H1 (cell line): ENCODE results near the gene RGS6. TPM values are rescaled to one million over a fixed set of nuclear protein-coding genes. Genes with fewer than 3 reads are reported as not detected.

Experiments used
- CTCF ChIA-PET: fragments of 300-600 bp; sonication (Branson Sonifier 250); formaldehyde crosslinking; loops from one replicate; lab custom pipeline; 2021; ENCODE audit not compliant: partially characterized antibody; lab: Charles Lee
- POLR2A ChIA-PET: fragments of 300-600 bp; sonication (Branson Sonifier 250); formaldehyde crosslinking; loops from one replicate; lab custom pipeline; 2021; ENCODE audit warnings: inconsistent platforms; ENCODE audit not compliant: partially characterized antibody; lab: Charles Lee
- DNase-seq, 2 experiments: peaks; one replicate each; pipeline versions ENCODE4 v3.0.0 to v3.0.0-alpha.2; 2010 to 2022; ENCODE audit warnings: low spot score in 2 of 2, low read depth in 1 of 2, mixed read lengths in 1 of 2
- FAIRE-seq: peaks from 2 replicates; lab custom pipeline; 2011; peaks lifted over from hg19 to GRCh38; lab: Jason Lieb, UNC
- H2AFZ ChIP-seq: 2 replicates; pipeline ENCODE4 v1.8.1; 2012; ENCODE audit warnings: low read length, inconsistent platforms
- H2AK5ac ChIP-seq: 2 replicates; pipeline ENCODE4 v1.6.1; 2013; ENCODE audit warnings: low read depth, low read length
- H2BK120ac ChIP-seq: replicated peaks from 2 replicates; pipeline ENCODE3; 2013; ENCODE audit warnings: low read depth, low read length, inconsistent platforms
- H2BK12ac ChIP-seq: 2 replicates; pipeline ENCODE4 v1.6.1; 2013; ENCODE audit warnings: low read depth, low read length
- H2BK15ac ChIP-seq: 2 replicates; pipeline ENCODE4 v1.6.1; 2013; ENCODE audit warnings: low read length
- H2BK20ac ChIP-seq: 2 replicates; pipeline ENCODE4 v1.6.1; 2013; ENCODE audit warnings: low read length
- H2BK5ac ChIP-seq: 2 replicates; pipeline ENCODE4 v1.6.1; 2013; ENCODE audit warnings: low read depth, low read length
- H3K14ac ChIP-seq: 2 replicates; pipeline ENCODE4 v1.6.1; 2013; ENCODE audit warnings: inconsistent platforms; ENCODE audit not compliant: insufficient read length
- H3K18ac ChIP-seq: 2 replicates; pipeline ENCODE4 v1.6.1; 2013; ENCODE audit warnings: low read length; ENCODE audit errors: extremely low read depth
- H3K23ac ChIP-seq: 2 replicates; pipeline ENCODE4 v1.6.1; 2013; ENCODE audit warnings: inconsistent platforms; ENCODE audit not compliant: insufficient read length
- H3K23me2 ChIP-seq: 2 replicates; pipeline ENCODE4 v1.6.1; 2013; ENCODE audit warnings: low read depth, low read length
- H3K27ac ChIP-seq: 2 replicates; pipeline ENCODE4 v1.6.1; 2011; ENCODE audit warnings: low read depth, low read length, inconsistent platforms
- H3K27me3 ChIP-seq, 4 experiments: replicated peaks in 1 of 4; 1 replicate in 1 of 4; 2 replicates in 3 of 4; pipeline versions ENCODE4 v1.6.1 to v1.8.1; 2011 to 2013; ENCODE audit warnings: low read length in 3 of 4, mild to moderate bottlenecking in 3 of 4, inconsistent platforms in 2 of 4, mixed read lengths in 2 of 4, moderate library complexity in 1 of 4; ENCODE audit not compliant: control insufficient read depth in 3 of 4, insufficient read depth in 3 of 4; ENCODE audit errors: extremely low read depth in 1 of 4
- H3K36me3 ChIP-seq, 4 experiments: 2 replicates each; pipeline versions ENCODE4 v1.6.1 to v1.8.1; 2011 to 2013; ENCODE audit warnings: mild to moderate bottlenecking in 4 of 4, low read length in 3 of 4, moderate library complexity in 2 of 4, control low read depth in 1 of 4, inconsistent platforms in 1 of 4; ENCODE audit not compliant: insufficient read depth in 4 of 4, control insufficient read depth in 2 of 4
- H3K4ac ChIP-seq: replicated peaks from 2 replicates; pipeline ENCODE3; 2013; ENCODE audit warnings: low read length, low read depth, mixed read lengths, inconsistent platforms; ENCODE audit not compliant: insufficient read length
- H3K4me1 ChIP-seq, 4 experiments: replicated peaks in 1 of 4; 1 replicate in 1 of 4; 2 replicates in 3 of 4; pipeline versions ENCODE4 v1.6.1 to v1.8.1; 2011 to 2013; ENCODE audit warnings: low read length in 3 of 4, inconsistent platforms in 2 of 4, mixed read lengths in 1 of 4; ENCODE audit not compliant: insufficient read depth in 4 of 4, control insufficient read depth in 3 of 4
- H3K4me2 ChIP-seq, 2 experiments: 2 replicates each; pipeline versions ENCODE4 v1.6.1 to v1.8.1; 2011 to 2013; ENCODE audit warnings: low read depth in 2 of 2, low read length in 2 of 2, control low read depth in 1 of 2, inconsistent platforms in 1 of 2, mild to moderate bottlenecking in 1 of 2; ENCODE audit not compliant: insufficient read depth in 1 of 2
- H3K4me3 ChIP-seq, 4 experiments: fragments of 200-600, 300-600 bp in 1 of 4; sonication (generic), shearing (Covaris generic), sonication (Bioruptor Twin) in 1 of 4; 2 replicates each; pipeline versions ENCODE4 v1.5.1 to v1.8.1; 2011 to 2016; ENCODE audit warnings: low read length in 4 of 4, low read depth in 3 of 4, control low read depth in 2 of 4, inconsistent platforms in 2 of 4, mild to moderate bottlenecking in 2 of 4, mixed read lengths in 1 of 4, moderate library complexity in 1 of 4; ENCODE audit not compliant: insufficient read depth in 2 of 4; ENCODE audit errors: extremely low read depth in 1 of 4
- H3K56ac ChIP-seq: replicated peaks from 2 replicates; pipeline ENCODE3; 2013; ENCODE audit warnings: low read depth, mild to moderate bottlenecking, mixed read lengths, low read length, inconsistent platforms; ENCODE audit not compliant: insufficient read length
- H3K79me1 ChIP-seq: 2 replicates; pipeline ENCODE4 v1.6.1; 2013; ENCODE audit warnings: low read depth, low read length, control low read depth
- H3K79me2 ChIP-seq, 2 experiments: 2 replicates each; pipeline versions ENCODE4 v1.6.1 to v1.8.1; 2012 to 2013; ENCODE audit warnings: low read length in 2 of 2, mild to moderate bottlenecking in 2 of 2, inconsistent platforms in 1 of 2; ENCODE audit not compliant: insufficient read depth in 2 of 2, control insufficient read depth in 1 of 2
- H3K9ac ChIP-seq, 4 experiments: replicated peaks in 1 of 4; 1 replicate in 1 of 4; 2 replicates in 3 of 4; pipeline versions ENCODE4 v1.6.1 to v1.8.1; 2011 to 2013; ENCODE audit warnings: low read depth in 3 of 4, low read length in 3 of 4, control low read depth in 2 of 4, mild to moderate bottlenecking in 2 of 4, moderate library complexity in 2 of 4, inconsistent platforms in 1 of 4; ENCODE audit errors: extremely low read depth in 1 of 4
- H3K9me3 ChIP-seq, 2 experiments: 2 replicates each; pipeline versions ENCODE4 v1.6.1 to v1.8.1; 2012 to 2013; ENCODE audit warnings: mild to moderate bottlenecking in 2 of 2, moderate library complexity in 2 of 2, control low read depth in 1 of 2, inconsistent platforms in 1 of 2, low read depth in 1 of 2, low read length in 1 of 2, mixed read lengths in 1 of 2; ENCODE audit not compliant: insufficient read depth in 2 of 2
- H4K20me1 ChIP-seq, 2 experiments: replicated peaks in 1 of 2; 2 replicates each; pipeline versions ENCODE3 to v1.8.1; 2011 to 2013; ENCODE audit warnings: inconsistent platforms in 2 of 2, low read length in 2 of 2, mild to moderate bottlenecking in 1 of 2; ENCODE audit not compliant: insufficient read depth in 2 of 2, control insufficient read depth in 1 of 2
- H4K5ac ChIP-seq: 2 replicates; pipeline ENCODE4 v1.6.1; 2013; ENCODE audit warnings: low read length, low read depth, mixed read lengths, inconsistent platforms; ENCODE audit not compliant: insufficient read length
- H4K8ac ChIP-seq: 2 replicates; pipeline ENCODE4 v1.8.0; 2013; ENCODE audit warnings: mild to moderate bottlenecking, moderate library complexity, low read length, inconsistent platforms; ENCODE audit not compliant: insufficient read depth; ENCODE audit errors: extremely low read depth
- H4K91ac ChIP-seq: replicated peaks from 2 replicates; pipeline ENCODE3; 2013; ENCODE audit warnings: low read length, mixed read lengths, inconsistent platforms; ENCODE audit not compliant: insufficient read length
- ATF3 ChIP-seq: IDR thresholded peaks from 2 replicates; pipeline ENCODE4 v1.6.1; 2011; ENCODE audit warnings: low read depth, mild to moderate bottlenecking, low read length; ENCODE audit not compliant: insufficient read depth
- BACH1 ChIP-seq: IDR thresholded peaks from 2 replicates; pipeline ENCODE4 v1.6.1; 2012; ENCODE audit warnings: low read length, improper control_type of control experiment
- BCL11A ChIP-seq, 2 experiments: IDR thresholded peaks; one replicate each; pipeline ENCODE4 v1.6.1; 2011; ENCODE audit warnings: low read depth in 2 of 2, low read length in 2 of 2, mild to moderate bottlenecking in 2 of 2
- BRCA1 ChIP-seq: IDR thresholded peaks from 2 replicates; pipeline ENCODE4 v1.6.1; 2012; ENCODE audit warnings: low read depth, low read length, improper control_type of control experiment
- CBX8 ChIP-seq: fragments of 300-800, 300-1000 bp; sonication (generic); IDR thresholded peaks from 2 replicates; pipeline ENCODE4 v1.7.1; 2016; ENCODE audit warnings: low read depth, low read length, borderline replicate concordance
- CHD2 ChIP-seq: IDR thresholded peaks from 2 replicates; pipeline ENCODE4 v1.6.1; 2012; ENCODE audit warnings: low read length, improper control_type of control experiment
- E2F6 ChIP-seq: IDR thresholded peaks from 2 replicates; pipeline ENCODE4 v1.6.1; 2012; ENCODE audit warnings: inconsistent platforms
- FOSL1 ChIP-seq: IDR thresholded peaks from 2 replicates; pipeline ENCODE4 v1.6.1; 2011; ENCODE audit warnings: mild to moderate bottlenecking, low read depth, low read length, moderate library complexity; ENCODE audit not compliant: insufficient read depth
- JUN ChIP-seq: IDR thresholded peaks from 2 replicates; pipeline ENCODE4 v1.6.1; 2011; ENCODE audit warnings: low read depth, mild to moderate bottlenecking, improper control_type of control experiment, low read length
- JUND ChIP-seq: IDR thresholded peaks from 2 replicates; pipeline ENCODE4 v1.6.1; 2011; ENCODE audit warnings: mild to moderate bottlenecking, improper control_type of control experiment, low read length
- RFX5 ChIP-seq: IDR thresholded peaks from 2 replicates; pipeline ENCODE4 v1.6.1; 2011; ENCODE audit warnings: low read depth, low read length, improper control_type of control experiment, borderline replicate concordance
- SIRT6 ChIP-seq: IDR thresholded peaks from one replicate; pipeline ENCODE4 v1.7.1; 2012; ENCODE audit warnings: low read length, inconsistent platforms
- WGBS, 2 experiments: shearing (Covaris generic) in 1 of 2; methylation state at CpG; one replicate each; pipeline versions ENCODE4 v1.1.6 to v1.1.7; 2013 to 2015; ENCODE audit warnings: low lambda C conversion rate in 2 of 2, mixed read lengths in 2 of 2, inconsistent platforms in 1 of 2, low coverage in 1 of 2, missing lambda C conversion rate in 1 of 2; ENCODE audit not compliant: insufficient replicate concordance in 2 of 2, insufficient coverage in 1 of 2, insufficient read length in 1 of 2; ENCODE audit errors: extremely low coverage in 1 of 2, missing lambda C conversion rate in 1 of 2; 5-methylcytosine and 5-hydroxymethylcytosine counted together
- polyA plus RNA-seq, 7 experiments: library from polyadenylated mRNA; depleted of rRNA in 3 of 7; stranded (reverse) in 5 of 7; unstranded in 2 of 7; fragments of >200 nt in 5 of 7; fragments of 200-250 nt in 2 of 7; gene quantifications; 1 replicate in 5 of 7; 2 replicates in 1 of 7; 4 replicates in 1 of 7; pipeline versions ENCODE4 v1.2.1 to v1.2.3, GENCODE V29; 2011 to 2013; ENCODE audit warnings: missing spikeins in 2 of 7, mixed read lengths in 2 of 7
- total RNA-seq: library from RNA; stranded (reverse); fragmentation: NEBNext Ultra II Directional; extraction: Animal tissue kit (Norgen Biotek cat#: 25700); gene quantifications from 2 replicates; pipeline ENCODE4 v1.2.1, GENCODE V29; 2021

RGS6 gene
- total and polyA plus RNA-seq, 2 of the 8 experiments (the other 6 are each of a cell fraction or from before 2014, with no cell fraction given), result 0.26 to 1.1 TPM

DNA sequence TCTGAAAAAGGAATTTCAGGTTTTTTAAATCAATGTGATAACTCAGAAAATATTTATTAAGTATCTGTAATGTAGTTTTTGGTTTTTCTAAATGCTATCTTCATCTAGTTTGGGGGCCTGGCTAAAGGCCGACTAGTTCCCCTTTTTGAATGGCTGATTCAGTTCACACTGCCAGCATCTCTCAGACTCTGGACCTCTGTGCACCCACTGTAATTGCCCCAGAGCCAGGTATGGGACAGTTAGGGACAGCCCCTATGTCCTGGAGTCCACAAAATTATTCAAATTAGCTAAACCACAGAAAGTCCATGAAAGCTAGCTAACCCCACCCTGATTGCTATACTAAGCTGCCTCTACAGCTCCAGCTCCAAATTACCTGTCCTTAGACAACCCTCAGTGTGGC lies 49.1 kb upstream of the RGS6 start:
- H2BK12ac ChIP-seq, result no peak overlapping the region
- no peaks in the 10 kb centered on the region for H3K27me3 ChIP-seq
- no peak overlapping the region for H3K56ac ChIP-seq
- H3K4me1 ChIP-seq, result no peaks in the 10 kb centered on the region
- no peaks in the 10 kb centered on the region for H3K79me2 ChIP-seq
- H3K14ac ChIP-seq, result no peak overlapping the region
- 0 out of 8 replicates have a peak, but pooled peaks cover 0 to 3% (median 0%) of the 10 kb centered on the region in 4 experiments for H3K36me3 ChIP-seq
- H3K18ac ChIP-seq, result peak overlapping the region; percentile 32; the same call in 1 of the 2 replicates
- peaks cover 8 to 12% of the 10 kb centered on the region in 2 experiments for H3K9me3 ChIP-seq
- FAIRE-seq (no peak), DNase-seq (no peak)
- H3K9ac ChIP-seq, result no peak overlapping the region
- H2AK5ac ChIP-seq, result no peak overlapping the region
- H4K91ac ChIP-seq, result no peak overlapping the region
- no peak overlapping the region for H3K4me2 ChIP-seq
- no peak overlapping the region for H2BK15ac ChIP-seq
- no peak overlapping the region for H3K4ac ChIP-seq
- no peak overlapping the region for H4K5ac ChIP-seq
- no peak overlapping the region for H3K23ac ChIP-seq
- H2BK120ac ChIP-seq, result no peak overlapping the region
- no peak overlapping the region for H3K4me3 ChIP-seq
- no peak overlapping the region for H2BK20ac ChIP-seq
- CTCF ChIA-PET, result no interaction called here
- no peak overlapping the region for H2BK5ac ChIP-seq
- no peaks in the 10 kb centered on the region for H3K23me2 ChIP-seq
- no peaks in the 10 kb centered on the region for H3K79me1 ChIP-seq
- no peak overlapping the region for H4K8ac ChIP-seq
- H4K20me1 ChIP-seq, result no peaks in the 10 kb centered on the region
- TF ChIP-seq BRCA1 (no peak), CBX8 (no peak), CHD2 (no peak), JUND (no peak), BCL11A (IDR thresholded peaks at IDR 0.05; ENCODE audit: low read depth in 2 of 2, low read length in 2 of 2) (no peak), RFX5 (no peak), SIRT6 (no peak), JUN (no peak), BACH1 (no peak), FOSL1 (no peak), E2F6 (no peak), ATF3 (no peak)
- H2AFZ ChIP-seq, result no peak overlapping the region
- POLR2A ChIA-PET, result no interaction called here
- H3K27ac ChIP-seq, result no peak overlapping the region
- 92% methylated on average over 1 of the region's 1 CpG; no CpG with 5 or more reads in 1 of the 2 experiments for WGBS, 2 experiments
